MM.1S (cell line): ENCODE results near the gene FADS3.

Source experiments
- EZH2 ChIP-seq: fragments of 300-600 bp; sonication (generic); optimal IDR thresholded peaks from 2 replicates; pipeline ENCODE3; 2017; ENCODE audit warnings: low read depth, mild to moderate bottlenecking, antibody characterized with exemption, low read length, mixed read lengths
- TF ChIP-seq, protein P1 (sequence below): fragments of 300-600 bp; sonication (generic); IDR thresholded peaks from 2 replicates; pipeline ENCODE4 v1.5.1; 2016; ENCODE audit warnings: antibody characterized with exemption, low read length, mixed read lengths

DNA sequence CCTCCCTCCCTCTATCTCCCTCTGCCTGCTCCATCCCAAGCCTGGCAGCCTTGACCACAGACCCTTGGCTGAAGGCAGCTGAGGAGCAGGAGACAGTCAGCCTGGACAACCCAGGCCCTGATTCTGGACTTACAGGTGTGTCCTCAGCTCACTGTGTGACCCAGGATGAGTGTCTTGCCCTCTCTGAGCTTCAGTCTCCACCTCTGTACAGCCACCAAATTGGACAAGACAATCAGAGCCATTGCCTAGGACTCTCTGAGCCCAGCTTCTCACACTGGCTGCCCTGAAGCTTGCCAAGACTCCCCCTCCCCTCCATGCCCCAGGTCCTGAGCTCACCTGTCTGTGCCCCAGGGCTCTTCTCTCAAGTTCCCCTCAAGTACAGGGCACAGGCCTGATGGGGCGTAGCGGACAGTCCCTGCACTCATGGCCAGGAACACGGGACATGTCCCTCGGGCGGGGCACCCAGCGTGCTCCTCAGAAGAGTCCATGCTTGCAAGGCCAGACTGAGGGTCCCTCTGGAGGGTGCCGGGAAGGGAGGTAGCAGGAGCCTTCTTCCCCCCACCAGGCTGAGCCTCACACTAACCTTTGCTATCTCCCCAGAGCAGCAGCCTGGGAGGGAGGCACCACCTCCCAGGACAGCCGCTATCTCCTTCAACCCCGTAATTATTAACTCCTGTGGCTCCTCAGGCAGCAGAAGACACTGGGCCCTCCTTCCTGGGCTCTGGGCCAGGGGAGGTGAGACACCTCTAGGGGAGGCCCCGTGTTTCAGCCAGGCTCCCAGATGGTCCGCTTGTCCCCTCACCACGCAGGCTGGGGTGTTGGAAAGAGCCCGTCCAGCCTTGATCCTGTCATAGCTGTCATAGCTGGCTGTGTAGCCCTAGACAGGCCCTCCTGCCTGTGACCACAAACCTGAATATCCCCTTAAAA, 28.6 kb upstream of the FADS3 start:
- TF ChIP-seq, protein P1, sequence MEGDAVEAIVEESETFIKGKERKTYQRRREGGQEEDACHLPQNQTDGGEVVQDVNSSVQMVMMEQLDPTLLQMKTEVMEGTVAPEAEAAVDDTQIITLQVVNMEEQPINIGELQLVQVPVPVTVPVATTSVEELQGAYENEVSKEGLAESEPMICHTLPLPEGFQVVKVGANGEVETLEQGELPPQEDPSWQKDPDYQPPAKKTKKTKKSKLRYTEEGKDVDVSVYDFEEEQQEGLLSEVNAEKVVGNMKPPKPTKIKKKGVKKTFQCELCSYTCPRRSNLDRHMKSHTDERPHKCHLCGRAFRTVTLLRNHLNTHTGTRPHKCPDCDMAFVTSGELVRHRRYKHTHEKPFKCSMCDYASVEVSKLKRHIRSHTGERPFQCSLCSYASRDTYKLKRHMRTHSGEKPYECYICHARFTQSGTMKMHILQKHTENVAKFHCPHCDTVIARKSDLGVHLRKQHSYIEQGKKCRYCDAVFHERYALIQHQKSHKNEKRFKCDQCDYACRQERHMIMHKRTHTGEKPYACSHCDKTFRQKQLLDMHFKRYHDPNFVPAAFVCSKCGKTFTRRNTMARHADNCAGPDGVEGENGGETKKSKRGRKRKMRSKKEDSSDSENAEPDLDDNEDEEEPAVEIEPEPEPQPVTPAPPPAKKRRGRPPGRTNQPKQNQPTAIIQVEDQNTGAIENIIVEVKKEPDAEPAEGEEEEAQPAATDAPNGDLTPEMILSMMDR = no peak
- no peak for TF ChIP-seq EZH2
